Upper lobe of left lung (tissue), 4 donors: ENCODE measurements around the gene XCR1.

Source experiments
- EP300 ChIP-seq, 4 donors: sonication (generic); formaldehyde crosslinking; IDR thresholded peaks; one replicate each; pipeline ENCODE4 v1.5.1; 2017; ENCODE audit warnings: antibody characterized with exemption in 4 of 4, control low read depth in 2 of 4
- POLR2A ChIP-seq, 4 donors: fragments of 450-650 bp; IDR thresholded peaks; one replicate each; pipeline ENCODE4 v1.5.1; 2016 to 2017; ENCODE audit warnings: antibody characterized with exemption in 4 of 4, mild to moderate bottlenecking in 2 of 4
- POLR2AphosphoS5 ChIP-seq, 2 donors: sonication (generic); formaldehyde crosslinking; IDR thresholded peaks; one replicate each; pipeline ENCODE4 v1.5.1; 2017; ENCODE audit warnings: antibody characterized with exemption in 2 of 2
- TF ChIP-seq, protein P1 (sequence below), 6 experiments: fragments of 450-650 bp in 4 of 6; fragments of 200-600 bp in 2 of 6; sonication (generic) in 2 of 6; IDR thresholded peaks; one replicate each; pipeline ENCODE4 v1.5.1; 2016 to 2019; ENCODE audit warnings: antibody characterized with exemption in 6 of 6

GRCh38 chr3:45975686-45976085, 51.6 kb downstream of the XCR1 start:
- TF ChIP-seq POLR2A (IDR thresholded peaks at IDR 0.05) (no peak), EP300 (IDR thresholded peaks at IDR 0.05) (no peak), POLR2AphosphoS5 (IDR thresholded peaks at IDR 0.05) (no peak)
- TF ChIP-seq, protein P1, sequence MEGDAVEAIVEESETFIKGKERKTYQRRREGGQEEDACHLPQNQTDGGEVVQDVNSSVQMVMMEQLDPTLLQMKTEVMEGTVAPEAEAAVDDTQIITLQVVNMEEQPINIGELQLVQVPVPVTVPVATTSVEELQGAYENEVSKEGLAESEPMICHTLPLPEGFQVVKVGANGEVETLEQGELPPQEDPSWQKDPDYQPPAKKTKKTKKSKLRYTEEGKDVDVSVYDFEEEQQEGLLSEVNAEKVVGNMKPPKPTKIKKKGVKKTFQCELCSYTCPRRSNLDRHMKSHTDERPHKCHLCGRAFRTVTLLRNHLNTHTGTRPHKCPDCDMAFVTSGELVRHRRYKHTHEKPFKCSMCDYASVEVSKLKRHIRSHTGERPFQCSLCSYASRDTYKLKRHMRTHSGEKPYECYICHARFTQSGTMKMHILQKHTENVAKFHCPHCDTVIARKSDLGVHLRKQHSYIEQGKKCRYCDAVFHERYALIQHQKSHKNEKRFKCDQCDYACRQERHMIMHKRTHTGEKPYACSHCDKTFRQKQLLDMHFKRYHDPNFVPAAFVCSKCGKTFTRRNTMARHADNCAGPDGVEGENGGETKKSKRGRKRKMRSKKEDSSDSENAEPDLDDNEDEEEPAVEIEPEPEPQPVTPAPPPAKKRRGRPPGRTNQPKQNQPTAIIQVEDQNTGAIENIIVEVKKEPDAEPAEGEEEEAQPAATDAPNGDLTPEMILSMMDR (IDR thresholded peaks at IDR 0.05): no peak
